ENCODE measurements around the gene FOXE3.
"Not testable (repeated sequence)": the region's sequence is repeated elsewhere in the genome, so short reads cannot be mapped to it uniquely, and the experiment has no call there.

The FOXE3 gene

GRCh38 chr1:47442202-47442601, 26.1 kb downstream of the FOXE3 start:
- H3K27me3 Mint-ChIP-seq, result peaks cover 3% of the 10 kb centered on the region
- intact Hi-C loops (cut with micrococcal nuclease), result no loop called here

GRCh38 chr1:47442842-47443529, 26.9 kb downstream of the FOXE3 start:
- Mint-ChIP-seq H3K27ac (no peak overlapping the region), H3K4me3 (no peak overlapping the region)

More at GRCh38 chr1:47442202-47442601, 26.1 kb downstream of the FOXE3 start:
- Mint-ChIP-seq H3K4me1 (ENCODE audit: low read depth) (peaks cover 20% of the 10 kb centered on the region), H3K4me3 (no peak overlapping the region), H3K27ac (no peak overlapping the region), H3K36me3 (ENCODE audit: low read depth) (no peaks in the 10 kb centered on the region), H3K9me3 (no peaks in the 10 kb centered on the region)

GRCh38 chr1:47443530-47444296, 27.6 kb downstream of the FOXE3 start:
- H3K4me1 Mint-ChIP-seq (ENCODE audit: low read depth), result peaks cover 20% of the 10 kb centered on the region
- intact Hi-C loops (cut with micrococcal nuclease), result no loop called here
- H3K36me3 Mint-ChIP-seq (ENCODE audit: low read depth), result no peaks in the 10 kb centered on the region
- H3K4me3 Mint-ChIP-seq, result peak overlapping the region; percentile 61
- no peaks in the 10 kb centered on the region for H3K9me3 Mint-ChIP-seq
- no peak overlapping the region for H3K27ac Mint-ChIP-seq
- peaks cover 9% of the 10 kb centered on the region for H3K27me3 Mint-ChIP-seq

More at GRCh38 chr1:47442842-47443529, 26.9 kb downstream of the FOXE3 start:
- no peaks in the 10 kb centered on the region for H3K9me3 Mint-ChIP-seq
- H3K27me3 Mint-ChIP-seq, result peaks cover 5% of the 10 kb centered on the region
- H3K36me3 Mint-ChIP-seq (ENCODE audit: low read depth), result no peaks in the 10 kb centered on the region
- peaks cover 20% of the 10 kb centered on the region for H3K4me1 Mint-ChIP-seq (ENCODE audit: low read depth)
- intact Hi-C loops (cut with micrococcal nuclease), result no loop called here

GRCh38 chr1:47444297-47444561, 28.1 kb downstream of the FOXE3 start:
- peaks cover 14% of the 10 kb centered on the region for H3K27me3 Mint-ChIP-seq
- no peaks in the 10 kb centered on the region for H3K36me3 Mint-ChIP-seq (ENCODE audit: low read depth)
- peaks cover 20% of the 10 kb centered on the region for H3K4me1 Mint-ChIP-seq (ENCODE audit: low read depth)
- intact Hi-C loops (cut with micrococcal nuclease), result no loop called here
- H3K4me3 Mint-ChIP-seq, result peak overlapping the region; percentile 61
- H3K9me3 Mint-ChIP-seq, result no peaks in the 10 kb centered on the region
- no peak overlapping the region for H3K27ac Mint-ChIP-seq

DNA sequence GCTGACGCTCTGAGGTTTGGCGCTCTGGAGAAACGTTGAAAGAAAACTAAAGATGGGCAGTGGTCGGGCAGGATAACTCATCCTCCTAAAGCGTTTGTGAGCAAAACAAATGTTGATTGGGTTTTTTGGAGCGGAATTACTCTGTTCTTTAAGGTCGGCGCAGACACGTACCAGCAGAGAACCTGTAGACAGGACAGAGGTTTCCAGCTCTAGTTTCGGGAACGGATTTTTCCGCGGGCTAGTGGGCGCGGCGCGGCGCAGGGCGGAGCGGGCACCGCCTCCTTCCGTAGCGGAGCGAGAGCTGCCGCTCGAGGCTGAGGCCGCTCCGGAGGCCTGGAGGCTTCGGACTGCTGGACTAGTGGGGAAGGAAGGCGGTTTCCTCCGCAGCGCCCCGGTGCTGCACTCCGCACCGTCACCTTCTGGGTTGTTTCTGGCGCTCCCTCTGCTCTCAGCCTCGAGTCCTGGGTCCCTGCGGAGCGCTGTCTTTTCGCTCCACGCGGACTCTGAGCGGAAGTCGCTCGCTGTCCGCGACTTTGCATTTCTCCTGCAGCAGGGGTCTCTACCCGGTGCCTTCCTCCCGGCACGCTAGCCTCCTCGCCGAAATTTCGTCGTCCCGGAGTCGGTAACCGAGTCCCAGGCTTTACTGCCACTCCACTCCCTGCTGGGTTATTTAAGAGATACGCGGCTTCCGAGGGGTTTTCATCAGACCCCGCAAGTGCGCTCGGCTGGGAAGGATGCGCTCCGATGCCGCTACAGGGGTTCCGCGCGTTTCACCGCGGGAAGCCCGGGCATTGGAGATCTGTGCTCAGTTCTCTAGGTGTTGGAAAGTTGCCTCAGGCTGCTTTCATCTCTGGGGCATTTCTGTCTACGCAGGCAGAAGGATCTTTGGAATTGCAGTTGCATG, 28.7 kb downstream of the FOXE3 start:
- Mint-ChIP-seq H3K27ac (no peak overlapping the region), H3K4me3 (peak overlapping the region; percentile 61), H3K27me3 (peaks cover 20% of the 10 kb centered on the region), H3K4me1 (ENCODE audit: low read depth) (peaks cover 20% of the 10 kb centered on the region), H3K9me3 (no peaks in the 10 kb centered on the region), H3K36me3 (ENCODE audit: low read depth) (no peaks in the 10 kb centered on the region)
- intact Hi-C loops (cut with micrococcal nuclease), result loop anchor here (5.0 kb wide), 1 partner anchor 262 kb away; no protein-coding TSS in a partner anchor

- no peaks in the 10 kb centered on the region for H3K36me3 Mint-ChIP-seq (ENCODE audit: low read depth)
- H3K4me3 Mint-ChIP-seq, result no peak overlapping the region
- no peaks in the 10 kb centered on the region for H3K9me3 Mint-ChIP-seq
- peaks cover 32% of the 10 kb centered on the region for H3K27me3 Mint-ChIP-seq
- intact Hi-C loops (cut with micrococcal nuclease), result loop anchor here (5.0 kb wide), 1 partner anchor 261 kb away; no protein-coding TSS in a partner anchor
- no peak overlapping the region for H3K27ac Mint-ChIP-seq
- peaks cover 20% of the 10 kb centered on the region for H3K4me1 Mint-ChIP-seq (ENCODE audit: low read depth)
These were observed 29.9 kb downstream of the FOXE3 start for GRCh38 chr1:47445823-47446550.

- Mint-ChIP-seq H3K27ac (no peak overlapping the region), H3K9me3 (no peaks in the 10 kb centered on the region), H3K36me3 (ENCODE audit: low read depth) (no peaks in the 10 kb centered on the region), H3K27me3 (peaks cover 51% of the 10 kb centered on the region), H3K4me3 (no peak overlapping the region), H3K4me1 (ENCODE audit: low read depth) (peaks cover 17% of the 10 kb centered on the region)
- intact Hi-C loops (cut with micrococcal nuclease), result loop anchor here (5.0 kb wide), 1 partner anchor 259 kb away; no protein-coding TSS in a partner anchor
These were observed 32.6 kb downstream of the FOXE3 start for GRCh38 chr1:47448462-47449222.

- intact Hi-C loops (cut with micrococcal nuclease), result loop anchor here (5.0 kb wide), 1 partner anchor 257 kb away; no protein-coding TSS in a partner anchor
- Mint-ChIP-seq H3K27me3 (peaks cover 59% of the 10 kb centered on the region), H3K36me3 (ENCODE audit: low read depth) (no peaks in the 10 kb centered on the region), H3K9me3 (no peaks in the 10 kb centered on the region), H3K27ac (no peak overlapping the region), H3K4me1 (ENCODE audit: low read depth) (peaks cover 4% of the 10 kb centered on the region), H3K4me3 (no peak overlapping the region)
These were observed 33.9 kb downstream of the FOXE3 start for GRCh38 chr1:47449822-47450552.

GRCh38 chr1:47450606-47451005, 34.5 kb downstream of the FOXE3 start:
- H3K4me3 Mint-ChIP-seq, result no peak overlapping the region
- no peak overlapping the region for H3K27ac Mint-ChIP-seq
- intact Hi-C loops (cut with micrococcal nuclease), result no loop called here
- H3K4me1 Mint-ChIP-seq (ENCODE audit: low read depth), result no peaks in the 10 kb centered on the region
- peaks cover 64% of the 10 kb centered on the region for H3K27me3 Mint-ChIP-seq
- no peaks in the 10 kb centered on the region for H3K9me3 Mint-ChIP-seq
- H3K36me3 Mint-ChIP-seq (ENCODE audit: low read depth), result no peaks in the 10 kb centered on the region

DNA sequence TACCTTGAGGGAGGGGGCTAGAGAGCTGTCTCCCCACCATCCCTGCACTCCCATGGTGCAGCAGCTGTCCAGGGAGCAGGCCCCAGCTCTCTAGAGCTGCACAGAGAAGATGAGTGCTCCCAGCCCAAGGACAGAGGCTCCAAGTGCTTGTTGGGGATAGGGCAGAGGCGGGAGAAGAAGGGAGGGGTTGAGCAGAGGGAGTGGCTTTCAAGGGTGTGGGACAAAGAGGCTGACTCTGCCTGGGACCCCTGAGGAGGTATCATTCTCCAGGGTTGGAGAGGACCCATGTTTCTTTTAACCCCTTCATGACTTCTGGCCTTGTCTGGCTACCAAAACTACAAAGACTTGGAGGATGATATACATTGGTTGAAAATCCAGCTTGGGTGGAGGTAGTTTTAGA, 36.3 kb downstream of the FOXE3 start:
- Mint-ChIP-seq H3K4me3 (no peak overlapping the region), H3K27me3 (peaks cover 71% of the 10 kb centered on the region), H3K9me3 (no peaks in the 10 kb centered on the region), H3K36me3 (ENCODE audit: low read depth) (no peaks in the 10 kb centered on the region), H3K27ac (no peak overlapping the region), H3K4me1 (ENCODE audit: low read depth) (no peaks in the 10 kb centered on the region)
- intact Hi-C loops (cut with micrococcal nuclease), result no loop called here

- H3K4me3 Mint-ChIP-seq; intact Hi-C loops (cut with micrococcal nuclease): not testable (repeated sequence)
- peaks cover 73% of the 10 kb centered on the region for H3K27me3 Mint-ChIP-seq
These were observed 37.8 kb downstream of the FOXE3 start for GRCh38 chr1:47453910-47454309.

GRCh38 chr1:47456250-47456649, 40.2 kb downstream of the FOXE3 start:
- intact Hi-C loops (cut with micrococcal nuclease), result no loop called here
- Mint-ChIP-seq H3K4me1 (ENCODE audit: low read depth) (no peaks in the 10 kb centered on the region), H3K27ac (no peak overlapping the region), H3K27me3 (peaks cover 65% of the 10 kb centered on the region), H3K4me3 (no peak overlapping the region), H3K36me3 (ENCODE audit: low read depth) (no peaks in the 10 kb centered on the region), H3K9me3 (no peaks in the 10 kb centered on the region)

More at GRCh38 chr1:47453910-47454309, 37.8 kb downstream of the FOXE3 start:
- H3K36me3 Mint-ChIP-seq (ENCODE audit: low read depth); H3K27ac Mint-ChIP-seq; H3K9me3 Mint-ChIP-seq; H3K4me1 Mint-ChIP-seq (ENCODE audit: low read depth): not testable (repeated sequence)

Data from dendritic cell treated with granulocyte-macrophage colony-stimulating factor and Interleukin-4, amounts not matched to agents 40 ng/mL and 50 ng/mL, for 4 days (primary cell).